Right lobe of liver (tissue), 4 donors: ENCODE data around the gene LRRC3.

Experiments
- POLR2A ChIP-seq: fragments of 450-650 bp; IDR thresholded peaks from one replicate; pipeline ENCODE4 v1.6.1; 2017; ENCODE audit warnings: antibody characterized with exemption, mild to moderate bottlenecking
- TF ChIP-seq, protein P1 (sequence below), 4 donors: fragments of 200-600 bp in 3 of 4; fragments of 450-650 bp in 1 of 4; IDR thresholded peaks; one replicate each; pipeline versions ENCODE4 v1.5.1 to v1.8.0; 2016 to 2022; ENCODE audit warnings: antibody characterized with exemption in 4 of 4, mild to moderate bottlenecking in 2 of 4
- donor health status: DM: no; HTN: no; CAD: no.
- donor health status: DM: no; HTN: no; CAD: no.
- donor health status: DM: no; HTN: yes; CAD: no.

DNA sequence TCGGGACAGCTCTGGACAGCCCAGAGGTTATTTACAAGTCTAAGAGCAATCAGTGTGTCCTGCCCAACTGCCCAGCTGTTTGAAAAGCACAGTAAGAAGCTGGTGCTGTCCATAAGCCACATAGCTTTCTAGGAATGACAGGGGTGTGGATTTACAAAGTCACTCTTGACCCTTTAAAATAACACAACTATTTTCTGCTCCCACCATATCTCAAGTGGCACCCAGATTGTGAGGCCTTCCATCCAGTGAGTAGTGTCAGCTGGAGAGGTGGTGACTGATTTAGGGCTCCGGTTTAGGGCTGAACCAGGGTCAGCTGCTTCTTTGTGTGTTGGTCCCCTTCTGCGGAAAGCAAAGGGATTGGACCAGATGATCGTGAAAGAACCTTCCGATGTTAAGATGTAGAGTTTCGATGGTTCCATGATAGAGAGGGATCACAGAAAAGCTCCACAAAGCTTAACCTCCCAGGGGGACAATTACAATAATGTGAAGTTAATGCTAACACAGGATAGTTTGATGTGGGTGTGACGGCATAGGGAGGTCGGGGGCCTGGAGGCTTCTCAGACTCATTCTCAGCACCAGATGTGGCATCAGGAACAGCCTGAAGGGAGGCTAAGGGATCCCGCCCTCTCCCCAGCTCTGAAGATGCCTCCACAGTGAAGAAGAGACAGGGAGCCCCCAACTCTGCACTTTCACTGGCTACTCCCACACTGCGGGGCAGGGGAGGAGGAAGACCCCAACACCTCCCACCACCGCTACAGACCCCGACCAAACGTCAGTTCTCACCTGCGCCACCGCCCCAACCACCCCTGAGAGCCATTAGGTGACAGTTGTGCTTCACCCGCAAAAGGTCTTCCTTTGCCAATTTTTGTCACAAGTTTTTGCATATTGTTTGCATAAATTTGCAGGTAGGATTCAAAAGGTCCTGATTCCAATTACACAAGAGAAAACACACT lies 40.6 kb downstream of the LRRC3 start:
- TF ChIP-seq, protein P1, sequence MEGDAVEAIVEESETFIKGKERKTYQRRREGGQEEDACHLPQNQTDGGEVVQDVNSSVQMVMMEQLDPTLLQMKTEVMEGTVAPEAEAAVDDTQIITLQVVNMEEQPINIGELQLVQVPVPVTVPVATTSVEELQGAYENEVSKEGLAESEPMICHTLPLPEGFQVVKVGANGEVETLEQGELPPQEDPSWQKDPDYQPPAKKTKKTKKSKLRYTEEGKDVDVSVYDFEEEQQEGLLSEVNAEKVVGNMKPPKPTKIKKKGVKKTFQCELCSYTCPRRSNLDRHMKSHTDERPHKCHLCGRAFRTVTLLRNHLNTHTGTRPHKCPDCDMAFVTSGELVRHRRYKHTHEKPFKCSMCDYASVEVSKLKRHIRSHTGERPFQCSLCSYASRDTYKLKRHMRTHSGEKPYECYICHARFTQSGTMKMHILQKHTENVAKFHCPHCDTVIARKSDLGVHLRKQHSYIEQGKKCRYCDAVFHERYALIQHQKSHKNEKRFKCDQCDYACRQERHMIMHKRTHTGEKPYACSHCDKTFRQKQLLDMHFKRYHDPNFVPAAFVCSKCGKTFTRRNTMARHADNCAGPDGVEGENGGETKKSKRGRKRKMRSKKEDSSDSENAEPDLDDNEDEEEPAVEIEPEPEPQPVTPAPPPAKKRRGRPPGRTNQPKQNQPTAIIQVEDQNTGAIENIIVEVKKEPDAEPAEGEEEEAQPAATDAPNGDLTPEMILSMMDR (IDR thresholded peaks at IDR 0.05), result no peak
- no peak for TF ChIP-seq POLR2A
